ENCODE measurements around the gene MUC7.

DNA sequence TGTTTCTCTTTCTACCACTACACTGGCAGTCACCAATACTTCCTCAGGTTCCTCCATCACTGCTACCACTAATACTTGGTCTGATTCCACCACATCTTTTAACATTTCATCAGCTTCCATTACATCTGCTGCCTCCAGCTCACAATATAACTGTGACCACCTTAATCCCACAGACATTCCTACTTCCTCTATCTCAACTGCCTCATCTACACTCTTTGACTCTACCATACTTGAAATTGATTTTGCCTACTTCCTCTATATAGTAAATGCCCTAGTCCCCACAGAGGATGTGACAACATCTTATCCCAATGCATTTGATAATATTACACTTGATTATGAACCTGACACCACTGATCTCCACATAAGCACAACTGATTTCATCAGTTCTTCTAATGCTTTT lies 45.2 kb upstream of the MUC7 start:
- TF ChIP-seq, protein P1, sequence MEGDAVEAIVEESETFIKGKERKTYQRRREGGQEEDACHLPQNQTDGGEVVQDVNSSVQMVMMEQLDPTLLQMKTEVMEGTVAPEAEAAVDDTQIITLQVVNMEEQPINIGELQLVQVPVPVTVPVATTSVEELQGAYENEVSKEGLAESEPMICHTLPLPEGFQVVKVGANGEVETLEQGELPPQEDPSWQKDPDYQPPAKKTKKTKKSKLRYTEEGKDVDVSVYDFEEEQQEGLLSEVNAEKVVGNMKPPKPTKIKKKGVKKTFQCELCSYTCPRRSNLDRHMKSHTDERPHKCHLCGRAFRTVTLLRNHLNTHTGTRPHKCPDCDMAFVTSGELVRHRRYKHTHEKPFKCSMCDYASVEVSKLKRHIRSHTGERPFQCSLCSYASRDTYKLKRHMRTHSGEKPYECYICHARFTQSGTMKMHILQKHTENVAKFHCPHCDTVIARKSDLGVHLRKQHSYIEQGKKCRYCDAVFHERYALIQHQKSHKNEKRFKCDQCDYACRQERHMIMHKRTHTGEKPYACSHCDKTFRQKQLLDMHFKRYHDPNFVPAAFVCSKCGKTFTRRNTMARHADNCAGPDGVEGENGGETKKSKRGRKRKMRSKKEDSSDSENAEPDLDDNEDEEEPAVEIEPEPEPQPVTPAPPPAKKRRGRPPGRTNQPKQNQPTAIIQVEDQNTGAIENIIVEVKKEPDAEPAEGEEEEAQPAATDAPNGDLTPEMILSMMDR (IDR thresholded peaks at IDR 0.05) = no peak
- no peak for TF ChIP-seq EZH2 (IDR thresholded peaks at IDR 0.05; ENCODE audit: borderline replicate concordance, insufficient read depth, low read depth, low read length, poor library complexity, severe bottlenecking)
